Liver (tissue), 3 donors: Measurements from ENCODE around the gene MYO1F.

Experiments used
- EGR1 ChIP-seq, 2 donors: IDR thresholded peaks; 2 replicates each; pipeline ENCODE4 v1.6.1; 2016 to 2018; ENCODE audit warnings: antibody characterized with exemption in 2 of 2, low read depth in 2 of 2
- FOXA1 ChIP-seq: IDR thresholded peaks from 2 replicates; pipeline ENCODE4 v1.6.1; 2016; ENCODE audit warnings: antibody characterized with exemption
- GABPA ChIP-seq, 2 donors: IDR thresholded peaks in 1 of 2; conservative IDR thresholded peaks in 1 of 2; 2 replicates each; pipeline ENCODE4 v1.6.1; 2016; ENCODE audit warnings: antibody characterized with exemption in 2 of 2, mild to moderate bottlenecking in 1 of 2, moderate library complexity in 1 of 2
- JUND ChIP-seq, 2 donors: IDR thresholded peaks; 2 replicates each; pipeline ENCODE4 v1.6.1; 2016; ENCODE audit warnings: antibody characterized with exemption in 2 of 2
- TAF1 ChIP-seq: conservative IDR thresholded peaks from 2 replicates; pipeline ENCODE4 v1.6.1; 2016; ENCODE audit warnings: antibody characterized with exemption, mild to moderate bottlenecking
- YY1 ChIP-seq: IDR thresholded peaks from 2 replicates; pipeline ENCODE4 v1.6.1; 2016; ENCODE audit warnings: antibody characterized with exemption, mild to moderate bottlenecking
- TF ChIP-seq, protein P1 (sequence below): fragments of 150-350 bp; IDR thresholded peaks from 2 replicates; pipeline ENCODE4 v1.5.1; 2017; ENCODE audit warnings: improper control_type of control experiment, low read depth, low read length; ENCODE audit not compliant: missing input control
- TF ChIP-seq, protein P2 (sequence below): IDR thresholded peaks from 2 replicates; pipeline ENCODE4 v1.6.1; 2016; ENCODE audit warnings: antibody characterized with exemption
- TF ChIP-seq, protein P3 (sequence below): IDR thresholded peaks from 2 replicates; pipeline ENCODE4 v1.6.1; 2016; ENCODE audit warnings: antibody characterized with exemption
- TF ChIP-seq, protein P4 (sequence below): IDR thresholded peaks from 2 replicates; pipeline ENCODE4 v1.6.1; 2016; ENCODE audit warnings: antibody characterized with exemption
- donor health status: healthy.
- donor health status: healthy.

DNA sequence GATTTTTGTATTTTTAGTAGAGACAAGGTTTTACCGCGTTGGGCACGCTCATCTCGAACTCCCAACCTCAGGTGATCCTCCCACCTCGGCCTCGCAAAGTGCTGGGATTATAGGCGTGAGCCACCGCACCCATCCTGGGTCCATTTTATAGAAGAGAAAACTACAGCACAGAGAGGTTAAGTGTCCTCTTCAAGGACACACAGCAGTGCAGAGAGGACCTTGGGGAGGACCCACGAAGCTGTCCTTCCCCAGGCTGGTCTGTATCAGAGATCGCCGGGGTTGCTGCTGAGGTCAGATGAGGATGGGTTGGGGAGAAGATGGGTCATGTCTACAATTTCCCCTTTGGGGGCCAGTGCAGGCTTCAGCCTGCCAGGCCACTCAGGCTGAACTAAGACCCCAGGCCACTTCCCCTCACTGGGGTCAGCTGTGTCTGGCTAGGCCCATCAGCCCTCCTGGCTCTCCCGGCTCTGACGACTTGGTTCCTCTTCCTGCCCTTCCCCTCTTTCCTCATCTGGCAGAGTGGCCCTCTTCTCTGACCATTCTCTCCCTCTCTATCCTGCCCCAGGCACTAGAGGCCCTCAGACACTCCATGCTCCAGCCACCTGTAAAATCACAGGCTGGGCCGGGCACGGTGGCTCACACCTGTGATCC is 9.6 kb downstream of the MYO1F start:
- TF ChIP-seq, protein P1, sequence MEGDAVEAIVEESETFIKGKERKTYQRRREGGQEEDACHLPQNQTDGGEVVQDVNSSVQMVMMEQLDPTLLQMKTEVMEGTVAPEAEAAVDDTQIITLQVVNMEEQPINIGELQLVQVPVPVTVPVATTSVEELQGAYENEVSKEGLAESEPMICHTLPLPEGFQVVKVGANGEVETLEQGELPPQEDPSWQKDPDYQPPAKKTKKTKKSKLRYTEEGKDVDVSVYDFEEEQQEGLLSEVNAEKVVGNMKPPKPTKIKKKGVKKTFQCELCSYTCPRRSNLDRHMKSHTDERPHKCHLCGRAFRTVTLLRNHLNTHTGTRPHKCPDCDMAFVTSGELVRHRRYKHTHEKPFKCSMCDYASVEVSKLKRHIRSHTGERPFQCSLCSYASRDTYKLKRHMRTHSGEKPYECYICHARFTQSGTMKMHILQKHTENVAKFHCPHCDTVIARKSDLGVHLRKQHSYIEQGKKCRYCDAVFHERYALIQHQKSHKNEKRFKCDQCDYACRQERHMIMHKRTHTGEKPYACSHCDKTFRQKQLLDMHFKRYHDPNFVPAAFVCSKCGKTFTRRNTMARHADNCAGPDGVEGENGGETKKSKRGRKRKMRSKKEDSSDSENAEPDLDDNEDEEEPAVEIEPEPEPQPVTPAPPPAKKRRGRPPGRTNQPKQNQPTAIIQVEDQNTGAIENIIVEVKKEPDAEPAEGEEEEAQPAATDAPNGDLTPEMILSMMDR = no peak
- TF ChIP-seq JUND (IDR thresholded peaks at IDR 0.05) = no peak
- TF ChIP-seq GABPA (IDR thresholded peaks at IDR 0.05 in 1 of 2, conservative IDR thresholded peaks at IDR 0.05 in 1 of 2) = no peak
- TF ChIP-seq, protein P2, sequence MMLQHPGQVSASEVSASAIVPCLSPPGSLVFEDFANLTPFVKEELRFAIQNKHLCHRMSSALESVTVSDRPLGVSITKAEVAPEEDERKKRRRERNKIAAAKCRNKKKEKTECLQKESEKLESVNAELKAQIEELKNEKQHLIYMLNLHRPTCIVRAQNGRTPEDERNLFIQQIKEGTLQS = no peak
- TF ChIP-seq, protein P3, sequence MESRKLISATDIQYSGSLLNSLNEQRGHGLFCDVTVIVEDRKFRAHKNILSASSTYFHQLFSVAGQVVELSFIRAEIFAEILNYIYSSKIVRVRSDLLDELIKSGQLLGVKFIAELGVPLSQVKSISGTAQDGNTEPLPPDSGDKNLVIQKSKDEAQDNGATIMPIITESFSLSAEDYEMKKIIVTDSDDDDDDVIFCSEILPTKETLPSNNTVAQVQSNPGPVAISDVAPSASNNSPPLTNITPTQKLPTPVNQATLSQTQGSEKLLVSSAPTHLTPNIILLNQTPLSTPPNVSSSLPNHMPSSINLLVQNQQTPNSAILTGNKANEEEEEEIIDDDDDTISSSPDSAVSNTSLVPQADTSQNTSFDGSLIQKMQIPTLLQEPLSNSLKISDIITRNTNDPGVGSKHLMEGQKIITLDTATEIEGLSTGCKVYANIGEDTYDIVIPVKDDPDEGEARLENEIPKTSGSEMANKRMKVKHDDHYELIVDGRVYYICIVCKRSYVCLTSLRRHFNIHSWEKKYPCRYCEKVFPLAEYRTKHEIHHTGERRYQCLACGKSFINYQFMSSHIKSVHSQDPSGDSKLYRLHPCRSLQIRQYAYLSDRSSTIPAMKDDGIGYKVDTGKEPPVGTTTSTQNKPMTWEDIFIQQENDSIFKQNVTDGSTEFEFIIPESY = no peak
- TF ChIP-seq, protein P4, sequence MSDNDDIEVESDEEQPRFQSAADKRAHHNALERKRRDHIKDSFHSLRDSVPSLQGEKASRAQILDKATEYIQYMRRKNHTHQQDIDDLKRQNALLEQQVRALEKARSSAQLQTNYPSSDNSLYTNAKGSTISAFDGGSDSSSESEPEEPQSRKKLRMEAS = no peak
- TF ChIP-seq TAF1 = no peak
- TF ChIP-seq EGR1 (IDR thresholded peaks at IDR 0.05; ENCODE audit: low read depth in 2 of 2) = no peak
- TF ChIP-seq YY1 = no peak
- TF ChIP-seq FOXA1 = no peak
